Fibroblast of skin of left biceps (primary cell): ENCODE data around the gene LYRM9.
"Not testable (repeated sequence)": the region's sequence is repeated elsewhere in the genome, so short reads cannot be mapped to it uniquely, and the experiment has no call there.

Experiments
- DNase-seq, 2 experiments: peaks; one replicate each; pipeline ENCODE4 v3.0.0-alpha.2; 2013; ENCODE audit warnings: low read depth in 2 of 2

The LYRM9 gene

DNA sequence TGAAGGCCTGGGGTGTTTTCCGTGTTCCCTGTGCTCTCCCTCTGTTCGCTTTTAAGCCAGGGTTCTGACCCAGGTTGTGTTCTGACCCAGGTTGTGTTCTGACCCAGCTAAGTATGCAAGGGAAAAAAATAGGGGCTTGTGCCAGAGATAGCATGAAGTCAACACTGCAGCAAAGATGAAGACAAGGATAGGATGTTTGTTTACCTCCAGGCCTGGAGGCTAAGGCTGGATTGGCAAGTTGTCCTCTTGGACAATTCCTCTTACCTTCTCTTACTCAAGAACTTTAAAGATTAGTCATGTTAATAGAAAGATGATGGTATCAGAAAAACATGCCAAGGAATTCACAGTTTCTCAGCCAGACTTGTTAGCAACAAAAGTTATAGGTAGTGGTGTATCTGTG, 19.4 kb downstream of the LYRM9 start:
- no peak for DNase-seq

DNA sequence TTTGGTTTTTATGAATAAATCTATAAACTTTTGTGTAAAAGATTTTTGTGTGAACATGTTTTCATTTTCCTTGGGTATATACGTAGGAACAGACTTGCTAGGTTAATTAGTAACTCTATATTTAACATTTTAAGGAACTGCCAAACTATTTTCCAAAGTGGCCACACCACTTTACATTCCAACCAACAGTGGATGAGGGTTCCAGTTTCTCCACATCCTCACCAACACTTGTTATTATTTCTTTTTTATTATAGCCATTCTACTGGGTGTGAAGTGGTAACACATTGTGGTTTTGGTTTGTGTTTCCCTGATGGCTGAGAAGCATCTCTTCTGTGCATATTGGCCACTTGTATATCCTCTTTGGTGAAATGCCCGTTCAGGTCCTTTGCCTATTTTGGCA, 20.0 kb downstream of the LYRM9 start:
- DNase-seq: no peak

DNA sequence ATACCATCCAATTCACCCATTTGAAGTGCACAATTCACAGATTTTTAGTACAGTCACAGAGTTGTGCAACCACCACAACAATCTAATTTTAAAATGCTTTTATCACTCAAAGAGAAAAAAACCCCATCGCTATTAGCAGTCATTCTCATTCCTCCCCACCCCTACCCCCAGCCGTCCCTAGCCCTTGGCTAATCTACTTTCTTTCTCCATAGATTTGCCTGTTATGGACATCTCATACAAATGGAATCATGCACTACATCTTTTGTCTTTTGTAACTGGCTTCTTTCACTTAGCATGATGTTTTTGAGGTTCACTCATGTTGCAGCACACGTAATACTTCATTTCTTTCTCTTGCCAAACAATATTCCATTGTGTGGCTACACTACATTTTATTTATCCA, 20.4 kb downstream of the LYRM9 start:
- no peak for DNase-seq

DNA sequence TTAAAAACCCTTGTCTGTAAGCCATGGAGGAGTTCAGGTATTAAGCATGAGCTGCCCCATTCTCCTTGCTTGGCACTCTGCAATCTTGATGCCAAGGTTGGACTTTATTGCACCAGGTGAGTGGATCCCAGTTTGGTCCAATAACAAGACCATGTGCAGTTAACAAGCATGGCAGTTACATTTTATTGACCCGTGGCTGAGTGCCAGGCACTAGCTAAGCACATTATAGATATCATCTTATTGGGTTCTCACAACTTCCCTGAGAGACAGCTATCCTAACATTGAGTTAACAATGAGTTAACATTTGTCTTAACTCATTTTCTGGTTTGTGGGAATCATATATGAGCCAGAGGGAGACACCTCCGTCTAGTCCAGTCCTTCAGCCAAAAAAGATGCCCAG, 21.8 kb downstream of the LYRM9 start:
- no peak for DNase-seq

DNA sequence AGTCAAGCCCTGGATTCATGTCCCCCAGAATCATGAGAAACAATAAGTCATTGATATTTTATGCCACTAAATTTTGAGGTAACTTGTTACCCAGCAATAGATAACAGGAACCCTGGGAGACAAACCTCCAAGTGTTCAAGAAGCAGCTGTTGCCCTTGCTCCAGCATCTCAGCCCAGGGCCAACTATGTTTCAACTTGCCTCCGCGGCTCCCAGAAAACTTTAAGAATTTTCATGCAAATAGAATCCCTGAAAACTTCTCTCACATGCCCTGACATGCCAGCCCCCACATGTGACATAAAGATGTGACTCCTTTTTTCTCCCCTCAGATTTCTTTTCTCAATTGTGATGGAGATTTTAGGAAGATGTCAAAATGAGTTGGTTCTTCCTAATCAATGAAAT, 22.8 kb downstream of the LYRM9 start:
- no peak for DNase-seq

DNA sequence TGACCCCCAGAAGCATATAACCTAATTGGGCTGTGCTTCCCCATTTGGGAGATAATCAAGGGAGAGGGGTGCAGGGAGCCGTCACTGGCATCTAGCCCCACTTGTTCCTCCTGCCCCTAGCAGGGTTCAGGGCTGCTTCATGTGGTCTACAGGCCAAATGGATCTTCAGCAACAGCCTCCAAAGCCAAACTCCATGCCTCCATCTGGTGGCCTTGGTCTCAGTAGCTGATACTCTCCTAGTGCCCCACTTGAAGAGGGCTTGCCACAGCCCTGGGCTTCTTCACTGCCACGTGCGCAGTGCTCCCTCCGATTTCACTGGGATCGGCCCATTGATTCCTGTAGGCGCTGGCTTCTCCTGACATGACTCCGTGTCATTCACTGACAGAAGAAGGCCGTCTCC, 24.6 kb downstream of the LYRM9 start:
- DNase-seq: no peak

DNA sequence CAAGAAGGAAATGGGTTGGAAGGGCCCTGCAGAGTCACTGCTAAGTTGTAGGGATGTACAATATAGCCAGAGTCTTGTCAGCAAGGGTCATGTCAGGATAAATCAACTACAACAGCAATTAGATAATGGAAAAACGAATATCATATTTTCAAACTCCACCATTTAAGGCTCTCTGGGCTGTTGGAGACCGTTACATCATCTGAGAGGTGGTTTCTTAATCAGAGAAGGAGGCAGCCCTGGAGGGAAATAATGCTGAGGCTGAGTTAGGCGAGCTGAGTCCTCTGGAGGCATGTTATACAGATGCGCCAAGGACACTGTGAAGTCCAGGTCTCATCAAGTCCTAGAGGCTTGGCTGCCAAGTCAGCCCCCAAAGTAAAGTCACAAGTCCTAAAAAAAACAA, 30.3 kb downstream of the LYRM9 start:
- DNase-seq: no peak

DNA sequence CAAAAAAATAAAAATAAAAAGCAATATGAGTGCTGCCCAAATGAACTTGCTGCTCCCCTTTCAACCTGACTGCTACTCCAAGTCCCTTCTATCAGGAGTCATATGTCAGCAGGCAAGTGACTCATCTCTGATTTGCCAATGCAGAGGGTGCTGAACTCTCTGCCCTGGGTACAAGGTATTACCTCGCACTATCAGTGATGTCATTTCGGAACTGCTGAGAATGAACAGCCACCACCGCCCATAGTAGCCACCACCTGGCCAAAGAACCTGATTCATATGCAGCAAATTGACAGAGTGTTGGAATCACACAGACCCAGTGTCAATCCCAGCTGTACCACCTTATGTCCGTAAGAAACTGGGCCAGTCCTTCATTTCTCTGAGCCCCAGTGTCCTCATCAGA, 31.2 kb downstream of the LYRM9 start:
- DNase-seq: no peak

DNA sequence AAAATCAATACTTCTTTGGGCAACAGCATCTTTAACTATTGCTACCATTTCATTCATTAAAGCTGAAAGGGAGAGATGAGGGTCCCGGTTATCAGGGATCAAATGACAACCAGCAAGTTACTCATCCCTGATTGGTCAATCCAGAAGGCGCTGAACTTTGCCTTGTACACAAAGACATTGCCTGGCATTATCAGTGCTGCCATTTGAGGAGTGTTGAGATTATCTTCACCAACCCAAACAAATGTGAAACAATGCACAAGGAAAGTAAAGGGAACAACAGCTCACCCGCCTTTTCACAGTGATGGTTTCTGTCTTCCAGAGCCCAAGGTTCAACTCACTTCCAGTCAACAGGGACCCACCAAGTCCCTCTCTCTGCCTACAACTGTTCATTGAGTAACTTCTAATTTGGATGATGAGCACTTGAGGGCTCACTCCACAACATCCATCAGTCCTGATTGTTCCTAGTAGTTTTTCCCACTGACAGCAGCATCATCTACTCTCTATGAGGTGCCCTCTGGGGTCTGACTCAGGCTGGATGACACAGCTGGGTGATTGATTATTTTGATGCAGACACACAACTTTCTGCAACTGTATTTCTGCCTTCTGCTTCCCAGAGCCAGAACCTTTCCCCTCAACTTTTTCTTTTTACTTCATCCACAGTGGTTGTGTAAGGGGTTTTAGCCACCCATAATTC, 32.0 kb downstream of the LYRM9 start:
- DNase-seq: no peak

DNA sequence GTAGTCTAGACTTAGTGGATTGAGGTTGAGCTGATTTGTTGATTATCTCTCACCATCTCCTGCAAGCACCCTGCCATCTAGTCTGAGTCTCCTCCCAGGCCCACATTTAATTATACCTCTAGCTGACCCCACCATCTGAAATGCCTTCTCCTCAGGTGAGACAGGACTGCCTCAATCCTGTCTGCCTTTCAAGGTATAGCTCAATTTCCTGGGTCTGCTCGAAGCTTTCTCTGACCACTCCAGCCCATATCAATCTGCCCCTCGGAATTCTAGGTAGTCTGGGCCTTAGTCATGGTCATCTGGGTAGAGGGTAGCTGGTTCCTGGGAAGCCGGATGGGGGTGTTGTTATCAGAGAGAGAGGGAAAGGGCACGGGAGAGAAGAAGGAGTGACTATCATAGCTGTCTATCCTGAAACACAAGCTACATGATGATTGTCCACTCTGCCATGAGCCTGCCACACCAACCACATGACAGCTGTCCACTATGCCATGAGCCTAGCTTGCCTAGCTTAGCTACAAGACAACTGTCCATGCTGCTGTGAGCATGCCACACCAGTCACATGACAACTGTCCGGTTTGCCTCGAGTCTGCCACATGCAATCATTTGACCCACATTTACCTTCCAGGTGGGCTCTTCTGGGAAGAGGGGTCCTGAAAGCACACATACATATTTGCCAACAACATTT, 34.4 kb downstream of the LYRM9 start:
- no peak for DNase-seq

DNA sequence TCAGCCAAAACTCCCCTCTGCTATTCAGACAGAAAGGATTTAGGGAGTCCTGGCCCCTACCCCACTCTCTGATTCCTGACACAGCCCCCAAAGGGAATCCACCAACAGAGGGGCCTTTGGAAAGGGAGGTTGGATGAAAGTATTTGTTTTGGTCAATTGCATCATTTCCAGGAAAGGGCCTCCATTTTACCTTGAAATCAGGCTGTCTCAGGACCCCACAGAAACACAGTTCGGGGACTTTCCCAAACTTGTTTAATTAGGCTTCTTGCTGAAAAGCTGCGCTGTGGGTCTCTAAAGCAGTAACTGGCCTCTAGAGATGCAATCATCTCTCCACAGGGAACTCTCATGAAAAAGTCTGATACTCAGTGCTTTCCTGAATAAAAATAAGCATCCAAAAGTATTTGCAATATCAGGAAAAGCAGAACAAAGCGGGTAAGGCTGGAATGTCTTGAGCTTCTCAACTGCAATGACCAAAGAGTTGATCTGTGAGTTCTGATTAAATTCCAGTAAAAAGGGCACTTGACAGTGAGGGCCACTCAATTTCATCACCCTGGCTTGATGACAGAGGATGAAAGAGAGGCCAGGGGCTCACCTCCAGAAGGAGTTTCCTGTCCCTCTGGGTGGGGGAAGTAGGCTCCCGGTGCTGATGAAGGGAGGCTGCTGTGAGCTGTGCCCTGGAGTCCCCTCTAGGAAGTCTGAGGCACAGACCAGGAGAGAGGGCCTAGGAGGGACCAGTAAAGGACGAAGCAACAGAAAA, 36.3 kb downstream of the LYRM9 start:
- DNase-seq: no peak

DNA sequence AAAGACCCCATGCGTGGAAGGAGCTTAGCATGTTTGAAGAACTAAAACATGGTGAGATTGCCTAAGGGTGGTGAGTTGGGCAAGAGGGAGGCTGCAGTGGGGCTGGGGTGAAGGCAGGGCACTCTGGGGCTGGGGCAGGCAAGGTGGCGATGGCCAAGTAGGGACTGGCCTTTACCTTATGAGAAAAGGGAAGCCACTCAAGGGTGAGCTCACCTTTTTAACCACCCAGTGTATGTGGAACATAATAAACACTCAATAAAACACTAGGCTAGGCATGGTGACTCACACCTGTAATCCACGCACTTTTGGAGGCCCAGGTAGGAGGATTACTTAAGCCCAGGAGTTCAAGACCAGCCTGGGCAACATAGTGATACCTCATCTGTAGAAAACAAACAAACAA, 37.7 kb downstream of the LYRM9 start:
- no peak for DNase-seq

DNA sequence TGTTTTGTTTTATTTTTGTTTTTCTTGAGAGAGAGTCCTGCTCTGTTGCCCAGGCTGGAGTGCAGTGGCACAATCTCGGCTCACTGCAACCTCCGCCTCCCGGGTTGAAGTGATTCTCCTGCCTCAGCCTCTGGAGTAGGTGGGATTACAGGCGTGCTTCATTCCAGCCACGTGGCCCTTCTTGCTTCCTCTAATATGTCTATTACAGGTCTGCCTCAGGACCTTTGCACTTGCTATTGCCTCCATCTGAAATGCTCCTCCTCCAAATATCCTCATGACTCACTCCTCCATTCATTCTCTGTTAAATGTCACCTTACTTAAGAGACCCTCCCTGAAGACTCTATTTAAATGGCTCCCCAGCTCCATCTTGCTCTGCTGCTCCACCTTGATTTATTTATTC, 39.0 kb downstream of the LYRM9 start:
- DNase-seq: no peak

DNA sequence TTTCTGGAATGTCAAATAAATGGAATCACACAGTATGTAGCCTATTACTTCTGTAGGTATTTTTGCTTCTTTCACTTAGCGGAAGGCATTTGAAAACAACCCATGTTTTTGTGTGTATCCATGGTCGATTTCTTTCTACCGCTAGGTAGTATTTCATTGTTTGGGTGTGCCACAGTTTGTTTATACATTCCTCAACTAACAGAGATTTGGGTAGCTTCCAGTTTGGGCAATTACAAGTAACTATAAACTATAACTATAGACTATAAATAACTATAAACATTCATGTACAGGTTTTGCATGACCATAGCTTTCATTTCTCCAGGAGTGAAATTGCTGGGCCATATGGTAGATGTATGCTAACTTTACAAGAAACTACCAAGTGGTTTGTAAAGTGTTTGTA, 40.1 kb downstream of the LYRM9 start:
- no peak for DNase-seq

DNA sequence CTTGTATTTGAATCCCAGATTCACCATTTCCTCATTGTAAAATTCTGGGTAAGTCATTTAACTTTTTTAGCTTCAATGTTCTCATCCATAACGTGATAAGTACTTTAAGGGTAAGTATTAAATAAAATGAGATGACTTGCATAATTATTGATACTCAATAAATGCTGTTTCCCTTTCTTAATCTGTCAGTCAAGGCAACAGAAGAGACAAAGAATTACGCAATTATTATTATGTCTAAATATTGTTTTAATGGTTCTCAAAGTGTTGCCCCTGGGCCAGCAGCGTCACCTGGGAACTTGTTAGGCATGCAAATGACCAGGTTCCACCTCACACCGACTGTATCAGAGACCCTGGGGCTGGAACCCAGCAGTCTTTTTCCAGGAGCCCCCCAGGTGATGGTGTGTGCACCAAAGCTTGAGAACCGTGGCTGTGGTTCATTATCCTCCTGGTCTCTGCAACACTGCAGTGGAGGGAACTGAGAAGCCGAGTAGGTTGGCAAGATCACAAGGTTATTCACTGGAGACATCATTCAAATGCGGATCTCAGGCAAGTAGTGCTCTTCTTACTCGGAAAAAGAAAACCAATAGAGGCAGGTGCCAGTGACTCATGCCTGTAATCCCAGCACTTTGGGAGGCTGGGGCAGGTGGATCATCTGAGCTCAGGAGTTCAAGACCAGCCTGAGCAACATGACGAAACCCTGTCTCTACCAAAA, 43.5 kb downstream of the LYRM9 start:
- DNase-seq: no peak

DNA sequence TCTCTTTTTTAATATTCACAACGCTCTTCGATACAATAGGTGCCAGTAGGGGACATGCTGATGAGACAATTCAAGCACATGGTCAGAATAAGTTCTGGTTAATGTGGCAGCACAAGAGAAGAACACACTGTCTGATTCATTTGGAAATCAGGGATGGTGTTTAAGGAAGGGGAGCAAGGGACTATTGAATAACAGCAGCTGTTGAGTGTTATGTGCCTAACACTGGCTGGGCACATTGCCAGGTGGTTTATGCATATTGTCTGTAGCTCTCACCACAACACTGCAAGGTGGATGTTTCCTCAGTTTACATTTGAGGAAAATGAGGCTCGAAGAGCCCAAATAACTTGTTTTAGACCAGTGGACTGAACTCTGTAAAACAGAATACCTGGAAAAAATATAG, 44.2 kb downstream of the LYRM9 start:
- no peak for DNase-seq

DNA sequence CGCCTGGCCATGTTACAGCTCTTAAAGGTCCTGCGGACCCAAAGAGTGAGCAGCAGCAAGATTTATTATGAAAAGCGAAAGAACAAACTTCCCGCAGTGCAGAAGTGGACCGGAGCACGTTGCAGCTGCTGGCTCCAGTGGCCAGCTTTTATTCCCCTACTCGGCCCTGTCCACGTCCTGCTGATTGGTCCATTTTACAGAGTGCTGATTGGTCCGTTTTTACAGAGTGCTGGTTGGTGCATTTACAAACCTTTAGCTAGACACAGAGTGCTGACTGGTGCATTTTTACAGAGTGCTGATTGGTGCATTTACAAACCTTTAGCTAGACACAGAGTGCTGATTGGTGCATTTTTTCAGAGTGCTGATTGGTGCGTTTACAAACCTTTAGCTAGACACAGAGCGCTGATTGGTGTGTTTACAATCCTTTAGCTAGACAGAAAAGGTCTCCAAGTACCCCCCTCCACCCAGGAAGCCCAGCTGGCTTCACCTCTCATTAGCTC, 46.3 kb downstream of the LYRM9 start:
- DNase-seq: not testable (repeated sequence)

DNA sequence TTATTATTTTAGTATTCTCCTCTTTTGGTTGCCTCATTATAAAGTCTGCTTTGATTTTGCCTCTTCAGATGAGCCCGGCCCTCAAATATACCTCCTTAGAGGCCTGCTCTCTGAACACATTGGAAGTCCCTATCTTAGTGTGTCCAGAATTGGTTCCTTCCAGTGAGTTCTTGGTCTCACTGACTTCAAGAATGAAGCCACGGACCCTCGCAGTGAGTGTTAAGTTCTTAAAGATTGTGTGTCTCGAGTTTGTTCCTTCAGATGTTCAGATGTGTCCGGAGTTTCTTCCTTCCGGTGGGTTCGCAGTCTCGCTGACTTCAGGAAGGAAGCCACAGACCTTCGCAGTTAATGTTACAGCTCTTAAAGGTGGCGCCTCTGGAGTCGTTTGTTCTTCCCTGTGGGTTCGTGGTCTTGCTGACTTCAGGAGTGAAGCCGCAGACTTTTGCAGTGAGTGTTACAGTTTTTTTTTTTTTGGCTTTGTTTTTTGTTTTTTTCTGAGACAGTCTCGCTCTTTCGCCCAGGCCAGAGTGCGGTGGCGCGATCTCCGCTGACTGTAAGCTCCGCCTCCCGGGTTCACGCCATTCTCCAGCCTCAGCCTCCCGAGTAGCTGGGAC, 47.0 kb downstream of the LYRM9 start:
- no peak for DNase-seq

DNA sequence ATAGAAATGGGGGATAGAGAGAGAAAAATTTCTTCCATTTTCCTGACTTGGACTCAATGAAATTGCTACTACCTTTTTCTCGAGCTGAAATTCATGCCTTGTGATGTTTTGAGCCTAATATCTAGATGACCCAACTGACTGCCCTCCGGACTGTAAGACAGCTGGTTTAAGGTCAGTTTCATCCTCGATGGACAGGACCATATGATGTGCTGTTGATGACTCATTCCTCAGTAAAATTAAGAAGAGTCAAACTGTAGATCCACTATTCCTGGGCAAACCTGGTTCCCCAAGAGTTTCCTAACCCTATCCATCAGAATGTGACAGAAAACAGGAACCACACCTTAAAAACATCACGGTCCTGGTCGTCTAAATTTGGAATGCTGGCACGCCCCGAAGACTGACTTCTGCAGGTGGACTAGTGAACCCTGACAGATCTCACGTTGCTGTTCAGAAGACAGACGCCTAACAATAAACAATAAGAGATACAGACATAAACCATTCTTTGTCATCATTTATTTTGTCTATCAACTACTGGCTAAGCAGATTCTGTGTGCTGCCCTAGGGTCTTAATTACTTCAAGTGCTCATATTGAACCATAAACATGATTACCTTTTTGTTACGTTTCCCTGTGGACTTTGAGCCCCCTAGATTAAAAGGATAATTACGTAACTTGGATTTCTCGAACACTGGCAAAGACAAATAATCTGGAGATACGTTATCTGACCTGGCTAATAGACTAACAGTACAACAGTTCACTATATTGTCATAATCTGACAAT, 47.7 kb downstream of the LYRM9 start:
- DNase-seq: no peak

DNA sequence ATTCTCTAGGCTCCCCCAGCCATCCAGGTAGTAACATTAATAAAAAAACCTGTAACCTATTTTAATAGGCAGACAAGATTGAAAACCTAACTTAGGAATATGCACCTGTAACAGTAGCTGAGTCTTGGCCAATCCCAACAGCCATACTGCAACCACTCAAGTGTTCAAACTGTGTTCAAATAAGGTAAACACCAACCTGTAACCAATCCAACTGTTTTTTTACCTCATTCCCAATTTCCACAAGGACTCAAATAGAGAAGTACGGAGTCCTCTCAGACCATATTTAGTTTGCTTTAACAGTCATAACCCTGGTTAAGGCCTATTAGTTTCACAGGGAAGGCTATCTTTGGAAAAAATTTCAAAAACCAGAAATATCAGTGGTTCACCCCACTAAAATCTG, 52.5 kb downstream of the LYRM9 start:
- no peak for DNase-seq

DNA sequence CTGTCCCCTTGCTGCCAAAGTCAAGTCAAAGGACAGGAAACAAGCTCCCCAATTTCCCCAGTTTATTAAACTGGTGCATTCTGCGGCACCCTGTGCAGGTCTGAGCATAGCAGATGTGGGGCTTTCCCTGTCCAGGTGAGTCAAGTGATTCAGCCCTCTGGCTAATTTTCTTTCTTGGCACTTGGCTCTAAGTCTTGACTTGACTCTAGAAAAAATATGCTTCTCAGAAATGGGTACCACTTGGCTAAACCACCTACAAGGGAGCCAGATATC, 52.8 kb downstream of the LYRM9 start:
- not testable (repeated sequence) for DNase-seq
